Stimulated activated CD4-positive, alpha-beta T cell treated with anti-CD3 and anti-CD28 coated beads, Interleukin-4, amount 100 ng/mL, for 48 hours (primary cell): ENCODE measurements around the gene SPRN.
"Not testable (repeated sequence)": the region's sequence is repeated elsewhere in the genome, so short reads cannot be mapped to it uniquely, and the experiment has no call there.

ENCODE experiments used
- DNase-seq, 2 donors: peaks; one replicate each; pipeline ENCODE4 v3.0.0-alpha.2; 2020; ENCODE audit warnings: low read depth in 2 of 2

Gene SPRN

GRCh38 chr10:133439517-133440461 is 15.4 kb upstream of the SPRN start:
- no peak for DNase-seq

- no peak for DNase-seq
Observed at GRCh38 chr10:133438711-133439273, 14.4 kb upstream of the SPRN start.

DNA sequence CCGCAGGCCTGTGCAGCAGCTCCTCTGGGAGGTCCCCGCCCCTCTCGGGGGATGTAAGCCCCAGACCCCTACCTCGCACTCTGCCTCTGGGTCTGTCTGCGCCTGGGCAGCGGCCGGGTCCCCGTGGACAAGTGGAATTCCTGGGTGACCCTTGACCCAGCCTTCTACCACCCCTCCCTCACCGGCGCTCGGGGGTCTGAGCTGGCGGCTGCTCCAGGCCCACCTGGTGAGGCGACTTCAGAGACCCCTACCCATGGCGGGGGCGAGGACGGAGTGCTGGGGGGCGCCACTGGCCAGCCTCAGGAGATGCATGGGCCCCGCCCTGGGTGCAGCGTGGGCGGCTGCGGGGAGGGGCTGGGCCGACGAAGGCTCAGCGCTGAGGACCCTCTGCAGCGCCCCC is 8.4 kb upstream of the SPRN start:
- DNase-seq, result not testable (repeated sequence)

DNA sequence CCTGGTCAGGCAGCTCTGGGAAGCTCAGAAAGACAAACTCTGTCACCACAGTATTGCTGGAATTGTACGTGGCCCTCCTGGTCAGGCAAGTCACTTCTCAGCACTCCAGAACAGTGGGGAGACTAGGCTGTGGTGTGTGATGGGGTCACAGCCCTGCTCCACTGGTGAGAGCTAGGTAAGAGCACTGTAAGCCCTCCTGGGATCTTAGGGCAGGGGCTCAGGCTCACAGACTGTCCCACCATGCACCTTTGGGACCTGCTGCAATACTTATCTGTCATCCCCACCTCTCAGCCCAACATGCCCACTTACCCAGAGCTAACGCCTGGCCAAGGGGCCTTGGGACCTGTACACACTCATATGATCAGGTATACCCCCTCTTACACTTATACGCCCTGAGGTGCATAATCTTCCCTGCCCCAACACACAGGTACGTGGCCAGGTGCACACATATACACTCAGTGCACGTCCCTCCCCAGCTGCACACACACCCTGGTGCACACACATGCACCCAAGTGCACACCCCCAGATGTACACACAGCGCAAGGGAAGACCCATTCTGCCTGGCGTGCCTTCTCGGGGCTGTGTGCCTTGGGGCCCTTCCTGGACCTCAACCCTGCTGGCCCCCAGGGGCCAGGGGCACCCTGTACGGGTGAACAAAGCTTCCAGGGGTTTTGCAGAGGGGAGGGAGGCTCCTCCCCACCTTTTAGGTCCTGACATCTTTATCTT is 7.6 kb upstream of the SPRN start:
- not testable (repeated sequence) for DNase-seq

DNA sequence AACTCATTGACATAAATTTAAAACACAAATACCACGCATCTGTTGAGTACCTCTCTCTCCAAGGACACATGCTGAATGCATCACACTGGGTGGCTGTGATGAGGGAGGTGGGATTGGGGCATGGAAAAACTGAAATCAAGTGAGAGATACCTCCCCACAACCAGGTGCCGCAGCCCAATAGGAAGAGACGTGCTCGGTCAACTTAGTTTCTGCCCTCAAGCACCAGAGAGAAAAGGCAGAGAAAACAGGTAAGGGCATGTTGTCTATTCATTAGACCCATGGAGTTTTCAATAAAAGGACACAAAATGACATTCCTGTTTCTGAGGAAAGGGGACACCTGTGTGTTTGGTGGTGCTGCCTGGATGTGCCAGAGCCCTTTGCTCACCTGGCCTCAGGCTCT is 5.1 kb upstream of the SPRN start:
- not testable (repeated sequence) for DNase-seq

- DNase-seq, result not testable (repeated sequence)
Observed at GRCh38 chr10:133424102-133424501, 323 bp downstream of the SPRN start.

DNA sequence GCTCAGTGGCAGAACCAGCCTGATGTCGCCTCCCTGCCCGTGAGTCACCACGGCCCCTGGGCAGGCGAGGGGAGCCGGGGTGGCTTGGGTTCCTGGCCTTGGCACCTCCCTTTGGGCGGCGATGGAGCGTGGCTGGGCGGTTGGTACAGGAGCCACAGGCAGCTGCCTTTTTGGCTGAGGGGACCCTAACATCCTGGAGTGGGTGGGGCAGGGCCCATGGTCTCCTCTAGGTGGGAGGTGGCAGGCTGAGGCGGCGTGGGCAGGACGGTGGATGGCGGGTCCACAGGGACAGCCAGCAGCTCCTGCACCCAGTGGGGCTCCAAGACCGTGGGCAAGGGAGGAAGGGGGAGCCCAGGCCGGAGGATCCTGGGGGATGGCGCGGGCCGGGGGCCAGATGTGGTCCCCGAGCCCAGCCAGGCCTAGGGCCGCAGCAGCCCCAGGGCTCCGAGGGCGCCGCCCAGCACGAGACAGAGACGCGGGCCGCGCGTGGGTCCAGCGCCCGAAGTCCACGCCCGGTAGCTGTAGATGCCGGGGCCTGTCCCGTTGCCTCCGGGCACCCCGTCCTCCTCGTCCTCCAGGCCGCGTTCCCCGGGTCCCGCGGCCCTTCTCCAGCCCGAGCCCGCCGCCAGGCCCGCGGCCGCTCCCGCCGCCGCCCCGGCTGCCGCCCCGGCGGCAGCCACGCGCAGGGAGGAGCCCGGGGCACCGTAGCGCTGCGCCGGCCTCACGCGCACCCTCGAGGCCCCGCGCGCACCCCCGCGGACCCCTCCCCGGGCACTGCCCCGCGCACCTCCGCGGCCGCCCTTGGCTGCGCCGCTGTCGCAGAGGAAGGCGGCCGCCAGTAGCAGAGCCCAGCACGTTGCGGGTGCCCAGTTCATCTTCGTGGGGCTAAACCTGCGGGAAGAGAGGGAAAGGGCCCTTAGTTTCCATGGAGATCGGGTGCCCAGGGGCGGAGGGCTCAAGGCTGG is 1.3 kb downstream of the SPRN start:
- no peak for DNase-seq

DNA sequence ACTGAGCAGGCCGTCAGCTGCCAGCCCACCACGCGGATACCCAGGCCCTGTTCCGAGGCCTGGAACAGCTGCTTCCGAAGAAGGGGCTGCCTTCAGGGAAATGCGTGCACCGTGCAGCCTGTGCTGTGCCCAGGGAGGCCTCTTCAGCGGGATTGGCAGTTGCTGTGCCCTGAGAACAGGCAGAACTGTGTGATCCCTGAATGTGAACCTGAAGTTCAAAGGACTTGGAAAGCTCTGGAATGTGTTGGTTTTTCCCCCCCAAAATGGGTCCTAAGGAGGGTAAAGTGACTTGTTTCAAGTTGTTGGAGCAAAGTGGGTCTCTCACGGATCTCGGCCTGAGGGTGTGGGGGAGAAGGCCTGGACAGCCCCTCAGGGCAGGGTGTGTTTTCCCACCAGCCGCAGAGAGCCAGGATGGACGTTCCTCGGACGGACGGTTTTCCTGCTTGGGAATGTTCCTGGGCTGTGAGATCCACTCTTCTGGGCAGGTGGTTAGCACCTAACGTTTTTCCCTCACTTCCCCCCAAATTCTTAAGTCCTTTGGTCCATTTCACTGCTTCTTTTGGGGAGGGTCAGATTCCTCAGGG is 2.1 kb downstream of the SPRN start:
- no peak for DNase-seq

DNA sequence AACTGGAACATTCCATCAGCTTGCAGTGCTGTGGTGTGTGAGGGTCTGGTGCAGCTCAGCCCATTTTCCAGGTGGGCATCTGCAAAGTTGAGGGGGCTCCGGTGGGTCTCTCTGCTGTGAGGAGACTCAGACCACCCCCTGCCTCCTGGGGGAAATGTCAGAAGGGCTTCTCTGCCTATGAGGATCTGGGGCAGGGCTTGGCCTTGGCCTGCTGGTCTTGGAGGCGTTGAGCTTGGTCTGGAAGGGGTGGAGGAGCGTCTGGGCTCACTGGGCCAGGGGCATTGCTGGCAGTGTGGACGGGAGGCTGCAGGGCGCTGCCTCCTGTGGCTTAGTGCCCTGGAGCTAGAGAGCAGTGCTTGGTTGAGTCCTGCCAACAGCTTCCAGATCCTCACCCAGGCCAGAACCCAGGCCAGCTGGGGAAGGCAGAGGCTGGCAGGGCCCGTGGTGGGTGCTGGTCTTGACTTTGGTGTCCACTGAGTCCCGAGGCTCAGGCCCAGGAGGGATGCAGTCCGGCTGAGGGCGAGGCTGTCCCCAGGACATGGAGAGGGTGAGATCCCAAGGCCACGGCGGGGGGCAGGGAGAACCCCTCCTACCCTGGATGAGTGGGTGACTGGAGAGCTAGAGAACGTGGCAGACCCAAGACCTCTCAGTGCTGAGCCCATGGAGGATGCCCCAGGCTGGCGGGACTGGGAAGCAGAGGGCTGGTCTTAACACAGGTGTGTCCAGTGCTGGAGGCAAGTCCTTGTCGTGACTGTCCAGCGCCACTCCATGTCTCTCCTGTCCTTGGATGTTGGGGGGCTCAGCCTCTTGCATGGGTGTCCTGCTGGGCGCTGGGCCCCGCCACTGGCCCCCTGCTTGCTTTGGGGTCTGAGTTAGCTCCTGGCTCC is 2.8 kb downstream of the SPRN start:
- DNase-seq, result no peak

GRCh38 chr10:133420579-133420978 is 3.8 kb downstream of the SPRN start:
- DNase-seq, result no peak

DNA sequence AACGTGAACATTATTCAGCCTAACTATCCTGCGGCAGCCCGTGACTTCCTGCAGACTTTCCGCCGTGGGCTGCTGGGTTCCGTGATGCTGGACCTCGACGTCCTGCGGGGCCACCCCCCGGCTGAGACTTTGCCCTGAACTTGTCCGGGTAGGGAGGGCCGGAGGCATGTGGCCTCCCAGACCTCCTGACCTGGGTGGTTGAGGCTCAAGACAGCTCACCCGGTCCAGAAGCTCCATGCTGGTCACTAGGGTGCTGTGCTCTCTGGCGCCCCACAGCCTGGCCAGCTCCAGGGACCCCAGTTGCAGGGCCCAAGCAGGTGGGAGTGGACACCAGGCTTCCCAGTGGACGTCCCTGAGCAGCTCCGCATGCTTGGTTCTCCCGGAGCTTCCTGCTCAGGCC is 4.4 kb downstream of the SPRN start:
- DNase-seq, result no peak

- DNase-seq, result no peak
Observed at GRCh38 chr10:133419211-133419950, 5.0 kb downstream of the SPRN start.

DNA sequence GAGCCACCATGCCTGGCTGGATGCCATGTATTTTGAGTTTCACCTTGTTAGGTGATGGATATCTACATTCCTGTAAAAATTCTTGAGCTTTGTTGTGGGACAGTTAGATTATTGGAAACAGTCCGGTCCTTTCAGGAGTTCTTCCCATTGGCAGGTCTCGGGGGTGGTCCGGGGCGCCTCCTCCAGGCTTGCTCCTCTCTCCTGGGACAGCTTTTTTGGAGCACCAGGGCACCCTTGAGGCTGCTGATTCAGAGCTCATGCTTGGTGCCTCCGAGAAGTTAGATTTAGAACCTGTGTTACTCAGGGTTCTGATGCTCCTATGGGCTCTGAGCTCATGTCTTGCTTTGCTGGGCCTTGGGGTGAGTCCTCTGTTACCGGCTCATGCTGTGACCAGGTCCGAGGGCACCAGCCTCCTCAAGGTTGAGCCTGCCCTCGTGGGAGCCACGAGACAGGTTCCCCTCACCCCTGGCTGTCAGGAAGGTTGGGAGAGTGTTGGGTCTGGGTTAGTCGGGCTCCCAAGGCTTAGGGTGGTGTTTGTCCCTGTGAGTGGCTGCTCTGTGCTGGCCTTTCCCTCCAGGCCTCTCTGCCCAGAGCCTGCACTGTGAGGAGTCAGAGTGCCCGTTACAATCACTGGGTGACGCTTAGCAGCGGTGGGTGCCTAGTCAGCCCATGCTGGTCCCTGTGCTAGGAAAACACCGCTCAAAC is 6.0 kb downstream of the SPRN start:
- DNase-seq, result no peak

DNA sequence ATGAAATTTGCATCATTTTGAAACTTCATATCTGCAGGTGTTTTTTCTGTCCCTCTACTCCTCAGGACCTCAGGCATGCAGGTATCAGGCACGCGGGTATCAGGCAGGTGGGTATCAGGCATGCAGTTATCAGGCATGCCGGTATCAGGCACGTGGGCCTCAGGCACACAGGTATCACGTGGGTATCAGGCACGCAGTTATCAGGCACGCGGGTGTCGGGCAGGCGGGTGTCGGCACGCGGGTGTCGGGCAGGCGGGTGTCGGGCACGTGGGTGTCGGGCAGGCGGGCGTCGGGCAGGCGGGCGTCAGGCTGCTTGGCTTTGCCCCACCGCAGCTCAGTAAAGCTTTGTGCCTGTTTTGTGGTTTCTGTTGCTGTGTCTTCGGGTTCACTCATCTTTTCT is 8.7 kb downstream of the SPRN start:
- no peak for DNase-seq

GRCh38 chr10:133414401-133414800 is 10.0 kb downstream of the SPRN start:
- not testable (repeated sequence) for DNase-seq

GRCh38 chr10:133412381-133412711 is 12.1 kb downstream of the SPRN start:
- no peak for DNase-seq

- DNase-seq, result no peak
Observed at GRCh38 chr10:133411523-133412380, 12.7 kb downstream of the SPRN start.
